Tibial nerve (tissue), 4 donors: Measurements from ENCODE around the gene JADE2. TPM values are rescaled to one million over a fixed set of nuclear protein-coding genes. Genes with fewer than 3 reads are reported as not detected.

Experiments used
- DNase-seq, 2 donors: peaks; one replicate each; pipeline ENCODE4 v3.0.0-alpha.2; 2019; ENCODE audit warnings: low spot score in 2 of 2
- H3K27ac ChIP-seq, 4 donors: fragments of 200-600 bp; sonication (generic) in 3 of 4; one replicate each; pipeline ENCODE4 v1.5.1; 2017 to 2019; ENCODE audit warnings: mild to moderate bottlenecking in 1 of 4
- H3K27me3 ChIP-seq, 2 donors: fragments of 200-600 bp; sonication (generic) in 1 of 2; one replicate each; pipeline versions ENCODE4 v1.5.1 to v1.6.0; 2017 to 2019
- H3K36me3 ChIP-seq, 3 donors: fragments of 200-600 bp; sonication (generic); one replicate each; pipeline ENCODE4 v1.5.1; 2018 to 2019
- H3K4me1 ChIP-seq, 4 donors: fragments of 200-600 bp; sonication (generic) in 3 of 4; one replicate each; pipeline ENCODE4 v1.5.1; 2017 to 2019
- H3K4me3 ChIP-seq, 4 donors: fragments of 200-600 bp; sonication (generic) in 3 of 4; one replicate each; pipeline ENCODE4 v1.5.1; 2017 to 2019; ENCODE audit warnings: mild to moderate bottlenecking in 1 of 4, moderate library complexity in 1 of 4
- H3K9me3 ChIP-seq, 4 donors: fragments of 200-600 bp; sonication (generic) in 3 of 4; one replicate each; pipeline ENCODE4 v1.5.1; 2017 to 2019
- EP300 ChIP-seq, 2 donors: sonication (generic); formaldehyde crosslinking; IDR thresholded peaks; one replicate each; pipeline ENCODE4 v1.6.1; 2017; ENCODE audit warnings: antibody characterized with exemption in 2 of 2, mild to moderate bottlenecking in 1 of 2
- POLR2A ChIP-seq, 2 donors: fragments of 450-650 bp; IDR thresholded peaks; one replicate each; pipeline ENCODE4 v1.6.1; 2017; ENCODE audit warnings: antibody characterized with exemption in 2 of 2, mild to moderate bottlenecking in 2 of 2, moderate library complexity in 2 of 2
- WGBS, 2 donors: methylation state at CpG; one replicate each; pipeline ENCODE4 v1.1.5; 2018; 5-methylcytosine and 5-hydroxymethylcytosine counted together
- total RNA-seq, 4 donors: library from RNA; depleted of rRNA; stranded (reverse); fragments of >200 nt; gene quantifications; one replicate each; pipeline ENCODE4 v1.1.0, GENCODE V29; 2016
- TF ChIP-seq, protein P1 (sequence below), 5 experiments: fragments of 200-600 bp in 3 of 5; fragments of 450-650 bp in 2 of 5; sonication (generic) in 3 of 5; IDR thresholded peaks; one replicate each; pipeline ENCODE4 v1.5.1; 2016 to 2019; ENCODE audit warnings: antibody characterized with exemption in 5 of 5, mild to moderate bottlenecking in 3 of 5, moderate library complexity in 2 of 5

The JADE2 gene
- total RNA-seq, 4 donors from 2014 or later = 58.8 to 90.6 (median 73.9) TPM

DNA sequence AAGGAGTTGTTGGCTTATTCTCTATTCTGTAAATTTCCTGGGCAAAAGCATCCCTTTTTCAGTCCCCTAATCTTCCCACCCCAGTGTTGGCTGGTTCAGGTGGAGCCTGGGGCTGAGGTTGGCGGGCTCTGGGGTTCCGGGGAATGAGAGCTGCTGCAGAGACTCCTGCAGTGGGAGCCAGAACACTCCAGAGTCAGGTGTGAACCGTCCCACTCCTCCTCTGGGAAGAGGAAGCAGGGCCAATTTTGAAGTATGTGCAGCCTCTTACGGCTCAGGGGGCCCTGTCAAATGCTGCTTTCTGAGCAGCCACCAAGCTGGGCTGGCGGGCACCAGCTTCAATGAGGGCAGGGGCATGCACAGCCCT, 42.8 kb downstream of the JADE2 start:
- H3K4me3 ChIP-seq = no peak overlapping the region
- WGBS, 2 donors = 47% methylated on average over 4 of the region's 5 CpGs
- H3K9me3 ChIP-seq = no peaks in the 10 kb centered on the region
- peaks cover 0 to 57% (median 43%) of the 10 kb centered on the region in 4 donors for H3K4me1 ChIP-seq
- H3K27me3 ChIP-seq = no peaks in the 10 kb centered on the region
- H3K36me3 ChIP-seq = peaks cover 10 to 99% (median 44%) of the 10 kb centered on the region in 3 donors
- DNase-seq = no peak
- TF ChIP-seq, protein P1, sequence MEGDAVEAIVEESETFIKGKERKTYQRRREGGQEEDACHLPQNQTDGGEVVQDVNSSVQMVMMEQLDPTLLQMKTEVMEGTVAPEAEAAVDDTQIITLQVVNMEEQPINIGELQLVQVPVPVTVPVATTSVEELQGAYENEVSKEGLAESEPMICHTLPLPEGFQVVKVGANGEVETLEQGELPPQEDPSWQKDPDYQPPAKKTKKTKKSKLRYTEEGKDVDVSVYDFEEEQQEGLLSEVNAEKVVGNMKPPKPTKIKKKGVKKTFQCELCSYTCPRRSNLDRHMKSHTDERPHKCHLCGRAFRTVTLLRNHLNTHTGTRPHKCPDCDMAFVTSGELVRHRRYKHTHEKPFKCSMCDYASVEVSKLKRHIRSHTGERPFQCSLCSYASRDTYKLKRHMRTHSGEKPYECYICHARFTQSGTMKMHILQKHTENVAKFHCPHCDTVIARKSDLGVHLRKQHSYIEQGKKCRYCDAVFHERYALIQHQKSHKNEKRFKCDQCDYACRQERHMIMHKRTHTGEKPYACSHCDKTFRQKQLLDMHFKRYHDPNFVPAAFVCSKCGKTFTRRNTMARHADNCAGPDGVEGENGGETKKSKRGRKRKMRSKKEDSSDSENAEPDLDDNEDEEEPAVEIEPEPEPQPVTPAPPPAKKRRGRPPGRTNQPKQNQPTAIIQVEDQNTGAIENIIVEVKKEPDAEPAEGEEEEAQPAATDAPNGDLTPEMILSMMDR (IDR thresholded peaks at IDR 0.05) = no peak
- TF ChIP-seq EP300 (IDR thresholded peaks at IDR 0.05) (no peak), POLR2A (IDR thresholded peaks at IDR 0.05) (no peak)
- peak overlapping the region in 3 of 4 donors; percentile 58 to 91 (median 76) for H3K27ac ChIP-seq

DNA sequence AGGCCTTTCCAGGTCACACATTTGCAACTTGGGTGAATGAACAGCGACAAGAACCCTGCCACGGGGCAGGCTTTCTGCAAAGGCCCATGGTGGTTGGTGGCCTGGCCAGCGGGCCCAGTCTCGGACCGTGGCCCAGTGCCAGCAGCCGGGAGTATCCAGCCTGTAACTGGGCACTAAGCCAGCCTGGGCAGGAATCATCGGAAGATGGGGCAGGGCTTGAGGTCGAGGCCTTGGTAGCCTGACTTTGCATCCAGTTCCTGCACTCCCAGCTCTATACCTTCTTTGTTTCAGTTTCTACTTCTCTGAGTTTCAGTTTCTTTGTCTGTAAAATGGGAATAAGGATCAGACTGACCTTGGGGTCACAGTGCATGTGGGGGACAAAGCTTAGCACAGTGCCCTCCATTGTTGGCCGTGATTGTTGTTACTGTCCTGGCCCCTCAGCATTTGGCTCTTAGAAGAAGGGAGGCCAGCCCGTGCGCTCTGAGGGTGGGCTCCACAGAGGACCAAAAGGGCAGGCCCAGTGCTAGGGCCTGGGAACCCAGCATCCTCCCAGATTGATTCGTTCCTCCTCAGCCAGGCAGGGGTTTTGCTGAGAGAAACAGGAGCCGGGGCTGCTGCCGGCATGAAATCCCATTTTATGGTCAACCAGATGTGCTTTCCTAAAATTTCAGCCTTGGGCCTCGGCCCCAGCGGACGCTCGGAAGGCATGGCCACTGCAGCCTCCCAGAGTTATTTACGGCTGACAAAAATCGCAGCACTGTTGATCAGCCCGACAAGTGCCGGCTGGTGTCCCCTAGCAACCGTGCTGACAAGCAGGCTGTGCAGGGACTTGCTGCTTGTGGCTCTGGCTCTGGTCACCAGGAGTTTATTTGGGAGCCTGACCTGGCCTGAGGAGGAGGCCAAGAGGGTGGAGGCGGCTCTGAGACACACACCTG, 43.6 kb downstream of the JADE2 start:
- H3K27ac ChIP-seq = peak overlapping the region in 3 of 4 donors; percentile 58 to 91 (median 76)
- H3K36me3 ChIP-seq = peaks cover 8 to 99% (median 44%) of the 10 kb centered on the region in 3 donors
- no peak overlapping the region for H3K4me3 ChIP-seq
- DNase-seq = peak; percentile 64 to 77
- no peaks in the 10 kb centered on the region for H3K27me3 ChIP-seq
- TF ChIP-seq EP300 (IDR thresholded peaks at IDR 0.05) = peak in 1 of 2 donors; percentile 70
- no peak for TF ChIP-seq POLR2A (IDR thresholded peaks at IDR 0.05)
- peaks cover 0 to 57% (median 43%) of the 10 kb centered on the region in 4 donors for H3K4me1 ChIP-seq
- no peaks in the 10 kb centered on the region for H3K9me3 ChIP-seq
- WGBS, 2 donors = 25 to 49% methylated on average over 16 to 22 of the region's 24 CpGs

DNA sequence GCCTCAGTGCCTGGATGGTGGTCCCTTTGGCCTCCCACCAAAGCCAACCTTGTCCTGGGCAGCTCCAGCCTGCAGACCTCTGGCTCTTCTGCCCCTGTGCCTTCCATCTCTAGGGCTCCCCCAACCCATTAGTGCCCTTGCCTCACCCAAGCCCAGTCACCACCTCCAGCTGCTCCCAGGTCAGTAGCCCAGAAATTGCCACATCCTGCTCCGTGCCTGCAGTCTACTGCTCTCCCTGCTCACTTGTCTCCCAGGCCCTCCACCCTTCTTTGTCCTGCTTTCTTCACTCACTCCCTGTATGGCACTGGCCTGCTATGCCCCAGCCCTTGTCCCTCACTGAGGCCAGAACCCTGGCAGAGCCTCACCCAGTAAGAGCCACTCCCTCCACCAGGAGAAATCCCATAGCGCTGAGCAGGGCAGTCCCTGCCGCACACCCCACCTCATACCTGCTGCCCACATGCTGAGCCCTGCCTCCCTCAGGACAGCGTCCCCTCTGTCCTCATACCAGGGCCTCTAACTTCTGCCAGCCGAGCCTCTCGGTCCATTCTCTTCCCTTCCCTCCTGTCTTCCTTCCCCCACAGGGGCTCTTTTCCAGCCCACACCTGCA, 44.4 kb downstream of the JADE2 start:
- Histone ChIP-seq H3K9me3 (no peaks in the 10 kb centered on the region), H3K27ac (peak overlapping the region in 3 of 4 donors; percentile 58 to 91 (median 76)), H3K4me3 (no peak overlapping the region), H3K27me3 (no peaks in the 10 kb centered on the region), H3K36me3 (peaks cover 0 to 99% (median 43%) of the 10 kb centered on the region in 3 donors), H3K4me1 (peaks cover 0 to 57% (median 43%) of the 10 kb centered on the region in 4 donors)
- no peak for DNase-seq
- no peak for TF ChIP-seq EP300 (IDR thresholded peaks at IDR 0.05)
- no peak for TF ChIP-seq POLR2A (IDR thresholded peaks at IDR 0.05)
- WGBS, 2 donors = 56 to 67% methylated on average over 6 of the region's 6 CpGs

DNA sequence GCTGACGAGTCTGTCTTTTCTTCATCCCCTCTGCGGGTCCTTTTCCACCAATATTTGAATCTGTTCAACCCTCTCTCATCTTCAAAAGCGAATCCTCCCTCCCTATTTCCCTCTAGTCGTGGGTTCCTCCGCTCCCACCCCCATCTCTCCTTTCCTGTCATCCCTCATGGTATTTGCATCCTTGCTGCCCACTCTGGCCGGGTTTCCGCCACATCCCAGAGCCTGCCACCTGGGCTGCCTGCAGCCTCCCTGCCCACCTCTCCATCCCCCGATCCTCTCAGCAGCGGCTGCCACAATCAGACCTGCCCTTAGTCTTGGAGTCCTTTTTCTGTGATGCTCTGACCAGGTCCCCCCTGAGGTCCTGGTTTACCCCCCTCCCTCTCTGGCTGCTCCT, 44.9 kb downstream of the JADE2 start:
- Histone ChIP-seq H3K36me3 (peaks cover 0 to 99% (median 48%) of the 10 kb centered on the region in 3 donors), H3K9me3 (no peaks in the 10 kb centered on the region), H3K4me3 (no peak overlapping the region), H3K27ac (peak overlapping the region in 3 of 4 donors; percentile 58 to 91 (median 76)), H3K27me3 (no peaks in the 10 kb centered on the region), H3K4me1 (peaks cover 0 to 57% (median 43%) of the 10 kb centered on the region in 4 donors)
- TF ChIP-seq, protein P1 (IDR thresholded peaks at IDR 0.05) = no peak
- TF ChIP-seq EP300 (IDR thresholded peaks at IDR 0.05) (no peak), POLR2A (IDR thresholded peaks at IDR 0.05) (no peak)
- DNase-seq = no peak
- 82 to 85% methylated on average over 9 of the region's 9 CpGs for WGBS, 2 donors

DNA sequence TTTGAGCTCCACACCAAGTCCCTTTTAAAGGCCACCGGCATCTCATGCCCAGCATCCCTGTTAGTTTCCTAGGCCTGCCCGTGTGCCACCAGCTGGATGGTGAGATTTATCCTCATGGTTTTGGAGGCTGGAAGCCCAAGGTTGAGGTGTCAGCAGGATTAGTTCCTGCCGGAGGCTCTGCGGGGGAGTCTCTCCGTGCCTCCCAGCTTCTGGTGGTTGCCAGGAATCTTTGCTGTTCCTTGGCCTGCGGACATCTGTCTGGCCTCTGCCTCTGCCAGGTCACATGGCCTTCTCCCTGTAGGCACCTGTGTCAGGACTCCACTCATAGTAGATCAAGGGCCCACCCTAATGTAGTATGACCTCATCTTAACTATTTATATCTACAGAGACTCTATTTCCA, 45.4 kb downstream of the JADE2 start:
- no peak for DNase-seq
- Histone ChIP-seq H3K4me1 (peaks cover 0 to 57% (median 43%) of the 10 kb centered on the region in 4 donors), H3K27me3 (no peaks in the 10 kb centered on the region), H3K9me3 (no peaks in the 10 kb centered on the region), H3K4me3 (no peak overlapping the region), H3K36me3 (peaks cover 0 to 99% (median 50%) of the 10 kb centered on the region in 3 donors), H3K27ac (peak overlapping the region in 3 of 4 donors; percentile 58 to 91 (median 76))
- no peak for TF ChIP-seq EP300 (IDR thresholded peaks at IDR 0.05)
- no peak for TF ChIP-seq POLR2A (IDR thresholded peaks at IDR 0.05)
- TF ChIP-seq, protein P1 (IDR thresholded peaks at IDR 0.05) = no peak
- 60 to 72% methylated on average over 6 of the region's 6 CpGs for WGBS, 2 donors
